GM12878 (cell line): ENCODE measurements around the gene STK17A. TPM values are rescaled to one million over a fixed set of nuclear protein-coding genes. Genes with fewer than 3 reads are reported as not detected.
A peak's percentile ranks its signal among the peaks of the same experiment; 100 is the strongest.

Experiments used
- ATAC-seq: fragments of 200-7000 bp; cut with Tn5 transposase; 3 replicates; pipeline ENCODE4 v1.9.1; 2020; ENCODE audit warnings: mild to moderate bottlenecking, moderate library complexity
- BruUV-seq: library from RNA; stranded (reverse); fragments of 400-500 nt; replicated peaks from 2 replicates; lab custom pipeline; 2021; lab: Mats Ljungman, UMichigan
- CTCF ChIA-PET: fragments of 300-600 bp; sonication (Branson Sonifier 250); formaldehyde crosslinking; extraction: SDS; loops from one replicate; lab custom pipeline; 2021; ENCODE audit warnings: inconsistent platforms; lab: Yijun Ruan, JAX
- POLR2A ChIA-PET: fragments of 350-600 bp; formaldehyde crosslinking; extraction: SDS; loops from one replicate; lab custom pipeline; 2021; ENCODE audit warnings: inconsistent platforms; lab: Charles Lee
- RAD21 ChIA-PET: fragments of 300-600 bp; sonication (Branson Sonifier 250); formaldehyde crosslinking; loops from one replicate; lab custom pipeline; 2023; ENCODE audit warnings: antibody characterized with exemption; ENCODE audit not compliant: unreplicated experiment; lab: Charles Lee
- SMC1A ChIA-PET: fragments of 300-600 bp; sonication (Branson Sonifier 250); formaldehyde crosslinking; loops from one replicate; lab custom pipeline; 2023; ENCODE audit not compliant: unreplicated experiment, uncharacterized antibody; lab: Charles Lee
- DNase-seq: peaks from one replicate; pipeline ENCODE4 v3.0.0-alpha.2; 2011; ENCODE audit warnings: low read depth, low spot score
- FAIRE-seq: peaks from 3 replicates; lab custom pipeline; 2011; peaks lifted over from hg19 to GRCh38; lab: Jason Lieb, UNC
- H2AFZ ChIP-seq: 2 replicates; pipeline ENCODE4 v1.6.0; 2011; ENCODE audit warnings: low read depth, low read length, control low read depth; ENCODE audit not compliant: control insufficient read depth
- H3K27ac ChIP-seq: 2 replicates; pipeline ENCODE4 v1.5.1; 2011; ENCODE audit warnings: control low read depth; ENCODE audit not compliant: control insufficient read depth, insufficient read depth
- H3K27me3 ChIP-seq, 2 experiments: replicated peaks in 1 of 2; 2 replicates each; pipeline versions ENCODE4 v1.6.0 to v1.6.1; 2011; ENCODE audit warnings: low read length in 1 of 2; ENCODE audit not compliant: control insufficient read depth in 2 of 2, insufficient read depth in 2 of 2
- H3K36me3 ChIP-seq, 2 experiments: 2 replicates each; pipeline ENCODE4 v1.5.1; 2011; ENCODE audit warnings: low read length in 1 of 2; ENCODE audit not compliant: control insufficient read depth in 2 of 2, insufficient read depth in 2 of 2
- H3K4me1 ChIP-seq: 2 replicates; pipeline ENCODE4 v1.6.1; 2011; ENCODE audit warnings: mild to moderate bottlenecking, low read length, moderate library complexity, mixed read lengths; ENCODE audit not compliant: control insufficient read depth, insufficient read depth
- H3K4me2 ChIP-seq: 2 replicates; pipeline ENCODE4 v1.6.0; 2011; ENCODE audit warnings: control low read depth; ENCODE audit not compliant: control insufficient read depth, insufficient read depth
- H3K4me3 ChIP-seq: fragments of 200-600 bp; sonication (generic); 2 replicates; pipeline ENCODE4 v1.5.1; 2016
- H3K79me2 ChIP-seq: 2 replicates; pipeline ENCODE4 v1.6.0; 2011; ENCODE audit warnings: low read length; ENCODE audit not compliant: control insufficient read depth, insufficient read depth
- H3K9ac ChIP-seq: 2 replicates; pipeline ENCODE4 v1.8.0; 2011; ENCODE audit warnings: low read length, control low read depth, mixed read lengths; ENCODE audit not compliant: control insufficient read depth, insufficient read depth
- H3K9me3 ChIP-seq: replicated peaks from 3 replicates; pipeline ENCODE4 v1.5.1; 2011; ENCODE audit warnings: mild to moderate bottlenecking, low read length; ENCODE audit not compliant: control insufficient read depth, insufficient read depth
- H4K20me1 ChIP-seq: 2 replicates; pipeline ENCODE4 v1.6.0; 2011; ENCODE audit not compliant: control insufficient read depth, insufficient read depth
- BCL3 ChIP-seq: IDR thresholded peaks from 2 replicates; pipeline ENCODE4 v1.6.1; 2011; ENCODE audit warnings: borderline replicate concordance, low read depth, mild to moderate bottlenecking, moderate library complexity, low read length; ENCODE audit not compliant: insufficient read depth, poor library complexity, severe bottlenecking
- CEBPZ ChIP-seq: fragments of 150-350 bp; IDR thresholded peaks from 2 replicates; pipeline ENCODE4 v1.6.1; 2016; ENCODE audit warnings: low read depth, low read length
- JUNB ChIP-seq: IDR thresholded peaks from 2 replicates; pipeline ENCODE4 v1.6.1; 2016; ENCODE audit warnings: antibody characterized with exemption, mild to moderate bottlenecking
- KAT2A ChIP-seq: conservative IDR thresholded peaks from 2 replicates; pipeline ENCODE4 v1.6.1; 2011; ENCODE audit warnings: low read depth, low read length; ENCODE audit not compliant: control insufficient read depth
- MYB ChIP-seq: fragments of 150-350 bp; IDR thresholded peaks from 2 replicates; pipeline ENCODE4 v1.6.1; 2014; ENCODE audit warnings: mild to moderate bottlenecking, low read depth, low read length, borderline replicate concordance
- SMC3 ChIP-seq: IDR thresholded peaks from 2 replicates; pipeline ENCODE4 v1.6.1; 2011; ENCODE audit warnings: low read length, improper control_type of control experiment, borderline replicate concordance
- SREBF2 ChIP-seq: IDR thresholded peaks from 2 replicates; pipeline ENCODE4 v1.6.1; 2012; ENCODE audit warnings: mild to moderate bottlenecking, low read length
- SUPT20H ChIP-seq: IDR thresholded peaks from 2 replicates; pipeline ENCODE4 v1.6.1; 2011; ENCODE audit warnings: low read depth, mild to moderate bottlenecking, low read length, moderate library complexity, borderline replicate concordance; ENCODE audit not compliant: control insufficient read depth
- WRNIP1 ChIP-seq: IDR thresholded peaks from 2 replicates; pipeline ENCODE4 v1.6.1; 2011; ENCODE audit warnings: low read depth, low read length, improper control_type of control experiment, borderline replicate concordance
- YY1 ChIP-seq: IDR thresholded peaks from 2 replicates; pipeline ENCODE4 v1.6.1; 2011; ENCODE audit warnings: low read depth, mild to moderate bottlenecking, low read length
- ZBTB11 ChIP-seq: fragments of 450-650 bp; formaldehyde crosslinking; IDR thresholded peaks from 2 replicates; pipeline ENCODE4 v1.5.0; 2022; ENCODE audit warnings: mild to moderate bottlenecking, missing genetic modification characterization
- WGBS: methylation state at CpG from one replicate; pipeline ENCODE4 v1.1.6; 2016; ENCODE audit warnings: low lambda C conversion rate; ENCODE audit not compliant: insufficient replicate concordance, insufficient coverage; ENCODE audit errors: missing lambda C conversion rate; 5-methylcytosine and 5-hydroxymethylcytosine counted together
- in situ Hi-C: fragments of 300-500 bp; cut with MboI; formaldehyde crosslinking; loops from 9 replicates; pipeline ENCODE4 v1.14.3; 2018; ENCODE audit warnings: mixed read lengths
- intact Hi-C: fragments of 100-400 bp; cut with micrococcal nuclease; formaldehyde crosslinking; loops from one replicate; pipeline ENCODE4 v1.14.2; 2022; ENCODE audit not compliant: unreplicated experiment
- polyA plus RNA-seq, 11 experiments: library from polyadenylated mRNA; depleted of rRNA in 4 of 11; unstranded in 6 of 11; stranded (reverse) in 5 of 11; fragments of >200 nt; fragmentation: Nextera tagmentation in 4 of 11; fragmentation: Illumina TruSeq in 1 of 11; extraction: Ambion mirVana in 4 of 11; extraction: Trizol in 1 of 11; gene quantifications; 1 replicate in 1 of 11; 2 replicates in 10 of 11; pipeline versions ENCODE4 v1.2.1 to v1.2.3, GENCODE V29; 2011 to 2016; ENCODE audit warnings: inconsistent platforms in 2 of 11, missing spikeins in 2 of 11, low read depth in 1 of 11
- total RNA-seq, 4 experiments: library from RNA; depleted of rRNA in 3 of 4; stranded (reverse); fragments of >200 nt in 3 of 4; fragmentation: Illumina TruSeq in 1 of 4; extraction: Trizol in 1 of 4; gene quantifications; 2 replicates each; pipeline versions ENCODE4 v1.2.1 to v1.2.3, GENCODE V29; 2013 to 2021
- TF ChIP-seq, protein P1 (sequence below): IDR thresholded peaks from 2 replicates; pipeline ENCODE4 v1.6.1; 2011; ENCODE audit warnings: low read depth, mild to moderate bottlenecking, low read length, moderate library complexity, borderline replicate concordance; ENCODE audit errors: extremely low read depth

STK17A gene
- total and polyA plus RNA-seq, 10 of the 15 experiments (the other 5 are each of a cell fraction or from before 2014, with no cell fraction given): 18.5 to 91.6 (median 70.8) TPM

DNA sequence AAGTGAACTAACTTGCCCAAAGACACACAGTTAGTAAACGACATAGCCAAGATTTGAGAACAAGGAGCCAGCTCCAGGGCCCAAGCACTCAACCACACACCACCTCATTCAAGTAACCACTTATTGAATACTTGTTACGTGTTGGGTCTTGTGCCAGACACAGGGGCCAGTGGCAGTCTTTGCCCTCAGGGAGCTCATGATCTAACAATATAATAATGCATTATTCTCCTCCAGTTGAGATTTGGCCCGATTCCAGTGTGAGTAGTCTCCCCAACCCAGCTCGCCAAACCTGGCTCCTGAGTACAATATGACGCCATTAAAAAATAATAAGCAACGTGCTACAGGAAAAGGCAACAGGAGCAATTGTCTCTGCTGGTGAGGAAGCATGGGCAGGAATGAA is 14.4 kb upstream of the STK17A start (continued):
- no peak for TF ChIP-seq CEBPZ

DNA sequence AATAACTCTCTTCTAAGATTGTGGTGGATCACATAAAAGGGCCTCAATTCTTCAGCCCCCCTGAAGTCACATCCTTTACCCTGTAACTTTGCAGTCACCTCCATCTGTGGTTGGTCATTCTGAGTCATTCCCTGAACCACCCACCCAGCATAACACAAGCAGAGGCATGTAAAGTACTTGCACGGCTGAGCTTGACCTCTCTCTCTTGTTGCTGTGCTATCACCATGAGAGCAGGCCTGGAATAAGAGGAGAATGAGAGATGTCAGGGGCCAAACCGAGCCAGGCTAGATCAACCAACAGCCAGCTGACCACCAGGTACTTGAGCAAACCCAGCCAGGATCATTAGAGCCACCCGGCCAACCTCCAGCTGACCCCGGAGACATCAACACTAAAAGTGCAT is 13.5 kb upstream of the STK17A start:
- no peaks in the 10 kb centered on the region; the same call in 2 of the 3 replicates for H3K9me3 ChIP-seq
- H3K79me2 ChIP-seq: no peaks in the 10 kb centered on the region
- peak overlapping the region; percentile 18; the same call in 1 of the 2 replicates for H3K27ac ChIP-seq
- H3K4me2 ChIP-seq: peak overlapping the region; percentile 55
- BruUV-seq: no TSS peak
- no peaks in the 10 kb centered on the region for H3K36me3 ChIP-seq
- 42% methylated on average over 4 of the region's 4 CpGs for WGBS
- FAIRE-seq (peak; percentile 31), DNase-seq (no peak), ATAC-seq (peak; percentile 89)
- POLR2A ChIA-PET: interaction anchor here (0.6 to 1.5 kb wide), 3 partner anchors 52 to 218 kb away, joined by 3 to 5 read pairs (median 3); no protein-coding TSS in a partner anchor
- H3K4me1 ChIP-seq: peaks cover 28% of the 10 kb centered on the region
- CTCF ChIA-PET: interaction anchor here (1.3 to 4.2 kb wide), 3 partner anchors 13 to 269 kb away, joined by 3 to 30 read pairs (median 6); partner anchors contain the start of gene STK17A
- in situ Hi-C loops (no loop called here), intact Hi-C loops (no loop called here)
- peak overlapping the region; percentile 23; the same call in 1 of the 2 replicates for H2AFZ ChIP-seq
- H3K9ac ChIP-seq: no peak overlapping the region
- H3K27me3 ChIP-seq: no peaks in the 10 kb centered on the region
- RAD21 ChIA-PET: interaction anchor here (1.1 to 7.3 kb wide), 2 partner anchors 12 to 90 kb away, joined by 3 to 65 read pairs; partner anchors contain the start of gene STK17A
- SMC1A ChIA-PET: interaction anchor here (0.6 to 4.9 kb wide), 5 partner anchors 11 to 131 kb away, joined by 3 to 37 read pairs (median 8); partner anchors contain the start of gene STK17A
- no peaks in the 10 kb centered on the region for H4K20me1 ChIP-seq
- no peak overlapping the region for H3K4me3 ChIP-seq
- TF ChIP-seq SREBF2 (no peak), MYB (no peak), KAT2A (no peak), YY1 (0 out of 2 replicates have a peak, but pooled peaks have one; percentile 43), SMC3 (no peak), SUPT20H (no peak), WRNIP1 (no peak), BCL3 (peak; percentile 86), JUNB (peak; percentile 93), ZBTB11 (CRISPR knock-in tag) (no peak)
- TF ChIP-seq, protein P1, sequence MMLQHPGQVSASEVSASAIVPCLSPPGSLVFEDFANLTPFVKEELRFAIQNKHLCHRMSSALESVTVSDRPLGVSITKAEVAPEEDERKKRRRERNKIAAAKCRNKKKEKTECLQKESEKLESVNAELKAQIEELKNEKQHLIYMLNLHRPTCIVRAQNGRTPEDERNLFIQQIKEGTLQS: no peak
